CD14-positive monocyte (primary cell): Measurements from ENCODE around the gene ATAD3A. TPM values are rescaled to one million over a fixed set of nuclear protein-coding genes. Genes with fewer than 3 reads are reported as not detected.
A peak's percentile ranks its signal among the peaks of the same experiment; 100 is the strongest.
"Not testable (repeated sequence)": the region's sequence is repeated elsewhere in the genome, so short reads cannot be mapped to it uniquely, and the experiment has no call there.

ENCODE experiments used
- DNase-seq, 3 donors: peaks; one replicate each; pipeline ENCODE4 v3.0.0-alpha.2; 2011 to 2022
- H2AFZ ChIP-seq: 2 replicates; pipeline ENCODE4 v1.6.0; 2012; ENCODE audit warnings: mild to moderate bottlenecking, low read depth, low read length, inconsistent platforms; ENCODE audit not compliant: insufficient read depth, poor library complexity, severe bottlenecking
- H3K27ac ChIP-seq, 2 donors: 1 replicate in 1 of 2; 2 replicates in 1 of 2; pipeline ENCODE4 v1.5.1; 2012 to 2013; ENCODE audit warnings: low read length in 2 of 2, control low read depth in 1 of 2, inconsistent platforms in 1 of 2, low read depth in 1 of 2, mild to moderate bottlenecking in 1 of 2
- H3K27me3 ChIP-seq, 2 donors: one replicate each; pipeline versions ENCODE4 v1.6.0 to v1.6.1; 2011 to 2013; ENCODE audit warnings: low read length in 2 of 2; ENCODE audit not compliant: control insufficient read depth in 2 of 2, insufficient read depth in 2 of 2
- H3K36me3 ChIP-seq, 2 donors: replicated peaks in 1 of 2; 1 replicate in 1 of 2; 2 replicates in 1 of 2; pipeline versions ENCODE4 v1.5.1 to v1.6.1; 2012 to 2013; ENCODE audit warnings: low read length in 2 of 2, control low read depth in 1 of 2, inconsistent platforms in 1 of 2, mild to moderate bottlenecking in 1 of 2; ENCODE audit not compliant: insufficient read depth in 2 of 2, control insufficient read depth in 1 of 2
- H3K4me1 ChIP-seq, 2 donors: 1 replicate in 1 of 2; 2 replicates in 1 of 2; pipeline versions ENCODE4 v1.5.1 to v1.6.1; 2012 to 2013; ENCODE audit warnings: low read length in 2 of 2, control low read depth in 1 of 2, inconsistent platforms in 1 of 2, mild to moderate bottlenecking in 1 of 2, moderate library complexity in 1 of 2; ENCODE audit not compliant: insufficient read depth in 2 of 2, control insufficient read depth in 1 of 2
- H3K4me2 ChIP-seq: replicated peaks from 2 replicates; pipeline ENCODE3; 2012; ENCODE audit warnings: low read length, moderate library complexity, mild to moderate bottlenecking; ENCODE audit not compliant: poor library complexity, severe bottlenecking; ENCODE audit errors: extremely low read depth
- H3K4me3 ChIP-seq, 3 experiments: fragments of 200-600 bp in 1 of 3; sonication (generic) in 1 of 3; replicated peaks in 1 of 3; 1 replicate in 2 of 3; 2 replicates in 1 of 3; pipeline ENCODE4 v1.5.1; 2011 to 2013; ENCODE audit warnings: low read length in 3 of 3, mild to moderate bottlenecking in 3 of 3, control low read depth in 2 of 3, low read depth in 2 of 3, inconsistent platforms in 1 of 3, moderate library complexity in 1 of 3
- H3K79me2 ChIP-seq: 2 replicates; pipeline ENCODE4 v1.6.0; 2012; ENCODE audit warnings: mild to moderate bottlenecking, control low read depth, inconsistent platforms, low read length, moderate library complexity; ENCODE audit not compliant: insufficient read depth
- H3K9ac ChIP-seq: 2 replicates; pipeline ENCODE4 v1.6.0; 2017; ENCODE audit warnings: low read length, mild to moderate bottlenecking; ENCODE audit not compliant: insufficient read depth, poor library complexity, severe bottlenecking
- H3K9me3 ChIP-seq, 2 donors: replicated peaks in 1 of 2; 1 replicate in 1 of 2; 2 replicates in 1 of 2; pipeline versions ENCODE4 v1.5.1 to v1.6.1; 2012 to 2013; ENCODE audit warnings: low read length in 2 of 2, control low read depth in 1 of 2; ENCODE audit not compliant: control insufficient read depth in 1 of 2, insufficient read depth in 1 of 2
- H4K20me1 ChIP-seq: 2 replicates; pipeline ENCODE4 v1.6.0; 2012; ENCODE audit warnings: mild to moderate bottlenecking, low read length, control low read depth, moderate library complexity; ENCODE audit not compliant: insufficient read depth
- H3K27ac Mint-ChIP-seq, 7 donors: one replicate each; pipeline ENCODE4 v1.8.0; 2020; ENCODE audit warnings: mild to moderate bottlenecking in 7 of 7, mixed read lengths in 7 of 7, moderate library complexity in 6 of 7, inconsistent platforms in 2 of 7
- H3K27me3 Mint-ChIP-seq, 3 donors: one replicate each; pipeline ENCODE4 v1.8.0; 2021 to 2022; ENCODE audit warnings: low read depth in 3 of 3, mild to moderate bottlenecking in 3 of 3, mixed read lengths in 3 of 3, moderate library complexity in 3 of 3, inconsistent platforms in 1 of 3
- H3K36me3 Mint-ChIP-seq, 2 donors: one replicate each; pipeline ENCODE4 v1.8.0; 2020; ENCODE audit warnings: mixed read lengths in 2 of 2, inconsistent platforms in 1 of 2, mild to moderate bottlenecking in 1 of 2
- H3K4me1 Mint-ChIP-seq: one replicate; pipeline ENCODE4 v1.8.0; 2020; ENCODE audit warnings: mild to moderate bottlenecking, mixed read lengths
- H3K4me3 Mint-ChIP-seq, 2 donors: one replicate each; pipeline ENCODE4 v1.8.0; 2020; ENCODE audit warnings: mild to moderate bottlenecking in 2 of 2, mixed read lengths in 2 of 2, moderate library complexity in 1 of 2
- H3K9me3 Mint-ChIP-seq, 7 donors: one replicate each; pipeline ENCODE4 v1.8.0; 2020 to 2022; ENCODE audit warnings: mixed read lengths in 7 of 7, mild to moderate bottlenecking in 6 of 7, moderate library complexity in 6 of 7, inconsistent platforms in 2 of 7
- WGBS: methylation state at CpG from one replicate; pipeline ENCODE4 v1.1.5; 2013; ENCODE audit warnings: missing lambda C conversion rate; ENCODE audit not compliant: insufficient coverage; 5-methylcytosine and 5-hydroxymethylcytosine counted together
- intact Hi-C, 2 donors: fragments of 100-400 bp; cut with micrococcal nuclease; formaldehyde crosslinking; loops; one replicate each; pipeline versions ENCODE4 v1.15.0 to v1.15.1; 2023
- polyA plus RNA-seq, 3 donors: library from polyadenylated mRNA; depleted of rRNA in 1 of 3; unstranded in 2 of 3; stranded (reverse) in 1 of 3; fragments of 300-500 nt in 2 of 3; fragments of >200 nt in 1 of 3; fragmentation: Illumina TruSeq in 2 of 3; gene quantifications; 1 replicate in 2 of 3; 2 replicates in 1 of 3; pipeline ENCODE4 v1.2.3, GENCODE V29; 2012 to 2021

The ATAD3A gene
- polyA plus RNA-seq, 3 donors, result 4.1 to 14.0 (median 6.4) TPM

- Mint-ChIP-seq H3K36me3 (peaks cover 31 to 81% of the 10 kb centered on the region in 2 donors), H3K27ac (peak overlapping the region in 1 of 7 donors; percentile 30)
- H3K27me3 ChIP-seq, H3K9ac ChIP-seq, DNase-seq, H3K4me1 Mint-ChIP-seq, H3K4me1 ChIP-seq, intact Hi-C loops, H3K27ac ChIP-seq, H3K4me3 ChIP-seq, H4K20me1 ChIP-seq, H3K27me3 Mint-ChIP-seq, H3K4me2 ChIP-seq, H2AFZ ChIP-seq, H3K4me3 Mint-ChIP-seq, H3K9me3 ChIP-seq, H3K79me2 ChIP-seq, H3K9me3 Mint-ChIP-seq: not testable (repeated sequence)
- H3K36me3 ChIP-seq, result peaks cover 32 to 47% of the 10 kb centered on the region in 2 donors
- 96% methylated on average over 24 of the region's 30 CpGs for WGBS
These were observed 12.9 kb downstream of the ATAD3A start for GRCh38 chr1:1524750-1525383.

GRCh38 chr1:1526476-1526875 lies 14.5 kb downstream of the ATAD3A start:
- Histone ChIP-seq H3K36me3 (peaks cover 27 to 37% of the 10 kb centered on the region in 2 donors), H3K9me3 (peaks cover 6 to 18% of the 10 kb centered on the region in 2 donors)
- H3K27ac Mint-ChIP-seq, H3K9ac ChIP-seq, H3K4me1 Mint-ChIP-seq, H3K4me1 ChIP-seq, H3K79me2 ChIP-seq, H3K4me3 ChIP-seq, H3K27me3 ChIP-seq, H2AFZ ChIP-seq, H3K4me3 Mint-ChIP-seq, H4K20me1 ChIP-seq, H3K27me3 Mint-ChIP-seq, intact Hi-C loops, DNase-seq, H3K4me2 ChIP-seq, H3K27ac ChIP-seq: not testable (repeated sequence)
- WGBS, result 100% methylated on average over 1 of the region's 21 CpGs
- Mint-ChIP-seq H3K9me3 (peaks cover 13 to 16% (median 15%) of the 10 kb centered on the region in 7 donors), H3K36me3 (peaks cover 31 to 76% of the 10 kb centered on the region in 2 donors)
